ENCODE data around the gene GAB4. TPM values are rescaled to one million over a fixed set of nuclear protein-coding genes. Genes with fewer than 3 reads are reported as not detected.
"Not testable (repeated sequence)": the region's sequence is repeated elsewhere in the genome, so short reads cannot be mapped to it uniquely, and the experiment has no call there.

Gene GAB4
- polyA plus RNA-seq, 4 donors, result not detected

- H3K4me1 ChIP-seq (ENCODE audit: control insufficient read depth in 3 of 3, insufficient read depth in 2 of 3, low read depth in 1 of 3, low read length in 2 of 3); DNase-seq; H3K27ac ChIP-seq (ENCODE audit: low read depth in 1 of 3, low read length in 2 of 3); FAIRE-seq; H3K4me3 ChIP-seq (ENCODE audit: low read depth in 1 of 3, low read length in 3 of 3); H3K9me3 ChIP-seq (ENCODE audit: control insufficient read depth in 2 of 2, insufficient read depth in 1 of 2, low read depth in 1 of 2, low read length in 1 of 2); H3K36me3 ChIP-seq (ENCODE audit: control insufficient read depth in 3 of 3, insufficient read depth in 2 of 3, low read depth in 1 of 3, low read length in 3 of 3); H3K27me3 ChIP-seq (ENCODE audit: control insufficient read depth in 3 of 3, insufficient read depth in 3 of 3, low read length in 3 of 3): not testable (repeated sequence)
- WGBS, 3 donors, result 89 to 96% (median 91%) methylated on average over 5 of the region's 5 CpGs
Observed at GRCh38 chr22:16937209-16937608, 70.8 kb downstream of the GAB4 start.

- DNase-seq, result no peak
- Histone ChIP-seq H3K27ac (ENCODE audit: low read depth in 1 of 3, low read length in 2 of 3) (no peak overlapping the region), H3K36me3 (ENCODE audit: control insufficient read depth in 3 of 3, insufficient read depth in 2 of 3, low read depth in 1 of 3, low read length in 3 of 3) (no peaks in the 10 kb centered on the region), H3K4me1 (ENCODE audit: control insufficient read depth in 3 of 3, insufficient read depth in 2 of 3, low read depth in 1 of 3, low read length in 2 of 3) (no peaks in the 10 kb centered on the region), H3K27me3 (ENCODE audit: control insufficient read depth in 3 of 3, insufficient read depth in 3 of 3, low read length in 3 of 3) (peaks cover 0 to 8% (median 0%) of the 10 kb centered on the region in 3 donors), H3K4me3 (ENCODE audit: low read depth in 1 of 3, low read length in 3 of 3) (no peak overlapping the region), H3K9me3 (ENCODE audit: control insufficient read depth in 2 of 2, insufficient read depth in 1 of 2, low read depth in 1 of 2, low read length in 1 of 2) (no peaks in the 10 kb centered on the region)
- no peak for FAIRE-seq
- WGBS, 3 donors, result 69 to 76% (median 72%) methylated on average over 5 of the region's 5 CpGs
Observed at GRCh38 chr22:16936625-16937024, 71.4 kb downstream of the GAB4 start.

- no peaks in the 10 kb centered on the region for H3K4me1 ChIP-seq (ENCODE audit: control insufficient read depth in 3 of 3, insufficient read depth in 2 of 3, low read depth in 1 of 3, low read length in 2 of 3)
- no peak for DNase-seq
- H3K4me3 ChIP-seq (ENCODE audit: low read depth in 1 of 3, low read length in 3 of 3), result no peak overlapping the region
- no peak overlapping the region for H3K27ac ChIP-seq (ENCODE audit: low read depth in 1 of 3, low read length in 2 of 3)
- no peaks in the 10 kb centered on the region for H3K36me3 ChIP-seq (ENCODE audit: control insufficient read depth in 3 of 3, insufficient read depth in 2 of 3, low read depth in 1 of 3, low read length in 3 of 3)
- H3K9me3 ChIP-seq (ENCODE audit: control insufficient read depth in 2 of 2, insufficient read depth in 1 of 2, low read depth in 1 of 2, low read length in 1 of 2), result no peaks in the 10 kb centered on the region
- 64 to 74% (median 73%) methylated on average over 4 of the region's 4 CpGs for WGBS, 3 donors
- peaks cover 0 to 8% (median 0%) of the 10 kb centered on the region in 3 donors for H3K27me3 ChIP-seq (ENCODE audit: control insufficient read depth in 3 of 3, insufficient read depth in 3 of 3, low read length in 3 of 3)
- FAIRE-seq, result no peak
Observed at GRCh38 chr22:16935209-16935608, 72.8 kb downstream of the GAB4 start.

GRCh38 chr22:16933291-16934282 lies 74.4 kb downstream of the GAB4 start:
- DNase-seq (no peak), FAIRE-seq (no peak)
- Histone ChIP-seq H3K9me3 (ENCODE audit: control insufficient read depth in 2 of 2, insufficient read depth in 1 of 2, low read depth in 1 of 2, low read length in 1 of 2) (no peaks in the 10 kb centered on the region), H3K4me3 (ENCODE audit: low read depth in 1 of 3, low read length in 3 of 3) (no peak overlapping the region), H3K27ac (ENCODE audit: low read depth in 1 of 3, low read length in 2 of 3) (no peak overlapping the region), H3K4me1 (ENCODE audit: control insufficient read depth in 3 of 3, insufficient read depth in 2 of 3, low read depth in 1 of 3, low read length in 2 of 3) (no peaks in the 10 kb centered on the region), H3K27me3 (ENCODE audit: control insufficient read depth in 3 of 3, insufficient read depth in 3 of 3, low read length in 3 of 3) (peaks cover 0 to 3% (median 0%) of the 10 kb centered on the region in 3 donors), H3K36me3 (ENCODE audit: control insufficient read depth in 3 of 3, insufficient read depth in 2 of 3, low read depth in 1 of 3, low read length in 3 of 3) (no peaks in the 10 kb centered on the region)
- WGBS, 3 donors, result 20 to 38% (median 28%) methylated on average over 7 of the region's 7 CpGs

GRCh38 chr22:16932577-16932976 lies 75.4 kb downstream of the GAB4 start:
- FAIRE-seq (no peak), DNase-seq (no peak)
- 25 to 50% (median 30%) methylated on average over 3 of the region's 3 CpGs for WGBS, 3 donors
- H3K4me1 ChIP-seq (ENCODE audit: control insufficient read depth in 3 of 3, insufficient read depth in 2 of 3, low read depth in 1 of 3, low read length in 2 of 3), result no peaks in the 10 kb centered on the region
- no peaks in the 10 kb centered on the region for H3K9me3 ChIP-seq (ENCODE audit: control insufficient read depth in 2 of 2, insufficient read depth in 1 of 2, low read depth in 1 of 2, low read length in 1 of 2)
- H3K27me3 ChIP-seq (ENCODE audit: control insufficient read depth in 3 of 3, insufficient read depth in 3 of 3, low read length in 3 of 3), result peaks cover 0 to 3% (median 0%) of the 10 kb centered on the region in 3 donors
- H3K27ac ChIP-seq (ENCODE audit: low read depth in 1 of 3, low read length in 2 of 3), result no peak overlapping the region
- no peaks in the 10 kb centered on the region for H3K36me3 ChIP-seq (ENCODE audit: control insufficient read depth in 3 of 3, insufficient read depth in 2 of 3, low read depth in 1 of 3, low read length in 3 of 3)
- H3K4me3 ChIP-seq (ENCODE audit: low read depth in 1 of 3, low read length in 3 of 3), result no peak overlapping the region

- 74 to 82% (median 77%) methylated on average over 4 of the region's 4 CpGs for WGBS, 3 donors
- FAIRE-seq (no peak), DNase-seq (no peak)
- H3K9me3 ChIP-seq (ENCODE audit: control insufficient read depth in 2 of 2, insufficient read depth in 1 of 2, low read depth in 1 of 2, low read length in 1 of 2), result no peaks in the 10 kb centered on the region
- no peaks in the 10 kb centered on the region for H3K36me3 ChIP-seq (ENCODE audit: control insufficient read depth in 3 of 3, insufficient read depth in 2 of 3, low read depth in 1 of 3, low read length in 3 of 3)
- H3K27ac ChIP-seq (ENCODE audit: low read depth in 1 of 3, low read length in 2 of 3), result no peak overlapping the region
- H3K4me1 ChIP-seq (ENCODE audit: control insufficient read depth in 3 of 3, insufficient read depth in 2 of 3, low read depth in 1 of 3, low read length in 2 of 3), result no peaks in the 10 kb centered on the region
- H3K27me3 ChIP-seq (ENCODE audit: control insufficient read depth in 3 of 3, insufficient read depth in 3 of 3, low read length in 3 of 3), result peaks cover 0 to 9% (median 0%) of the 10 kb centered on the region in 3 donors
- H3K4me3 ChIP-seq (ENCODE audit: low read depth in 1 of 3, low read length in 3 of 3), result no peak overlapping the region
Observed at GRCh38 chr22:16925407-16925966, 82.5 kb downstream of the GAB4 start.

GRCh38 chr22:16922706-16923105 lies 85.3 kb downstream of the GAB4 start:
- H3K4me3 ChIP-seq (ENCODE audit: low read depth in 1 of 3, low read length in 3 of 3), result no peak overlapping the region
- H3K27ac ChIP-seq (ENCODE audit: low read depth in 1 of 3, low read length in 2 of 3), result no peak overlapping the region
- peaks cover 0 to 9% (median 3%) of the 10 kb centered on the region in 3 donors for H3K27me3 ChIP-seq (ENCODE audit: control insufficient read depth in 3 of 3, insufficient read depth in 3 of 3, low read length in 3 of 3)
- no peaks in the 10 kb centered on the region for H3K4me1 ChIP-seq (ENCODE audit: control insufficient read depth in 3 of 3, insufficient read depth in 2 of 3, low read depth in 1 of 3, low read length in 2 of 3)
- H3K9me3 ChIP-seq (ENCODE audit: control insufficient read depth in 2 of 2, insufficient read depth in 1 of 2, low read depth in 1 of 2, low read length in 1 of 2), result no peaks in the 10 kb centered on the region
- FAIRE-seq (no peak), DNase-seq (no peak)
- H3K36me3 ChIP-seq (ENCODE audit: control insufficient read depth in 3 of 3, insufficient read depth in 2 of 3, low read depth in 1 of 3, low read length in 3 of 3), result no peaks in the 10 kb centered on the region
- 45 to 53% (median 47%) methylated on average over 1 of the region's 1 CpG for WGBS, 3 donors

GRCh38 chr22:16922076-16922475 lies 85.9 kb downstream of the GAB4 start:
- no peaks in the 10 kb centered on the region for H3K36me3 ChIP-seq (ENCODE audit: control insufficient read depth in 3 of 3, insufficient read depth in 2 of 3, low read depth in 1 of 3, low read length in 3 of 3)
- no peaks in the 10 kb centered on the region for H3K4me1 ChIP-seq (ENCODE audit: control insufficient read depth in 3 of 3, insufficient read depth in 2 of 3, low read depth in 1 of 3, low read length in 2 of 3)
- FAIRE-seq (no peak), DNase-seq (no peak)
- no peak overlapping the region for H3K4me3 ChIP-seq (ENCODE audit: low read depth in 1 of 3, low read length in 3 of 3)
- 27 to 41% (median 39%) methylated on average over 2 of the region's 2 CpGs for WGBS, 3 donors
- no peak overlapping the region for H3K27ac ChIP-seq (ENCODE audit: low read depth in 1 of 3, low read length in 2 of 3)
- peaks cover 0 to 9% (median 3%) of the 10 kb centered on the region in 3 donors for H3K27me3 ChIP-seq (ENCODE audit: control insufficient read depth in 3 of 3, insufficient read depth in 3 of 3, low read length in 3 of 3)
- no peaks in the 10 kb centered on the region for H3K9me3 ChIP-seq (ENCODE audit: control insufficient read depth in 2 of 2, insufficient read depth in 1 of 2, low read depth in 1 of 2, low read length in 1 of 2)

Data from small intestine (tissue), 7 donors.